HT1080 (cell line): ENCODE results near the gene SLC7A14. TPM values are rescaled to one million over a fixed set of nuclear protein-coding genes. Genes with fewer than 3 reads are reported as not detected.
A peak's percentile ranks its signal among the peaks of the same experiment; 100 is the strongest.

Experiments
- DNase-seq: peaks from one replicate; pipeline ENCODE4 v3.0.0-alpha.2; 2015; ENCODE audit warnings: low read depth
- polyA plus RNA-seq, 2 experiments: library from polyadenylated mRNA; depleted of rRNA; stranded (reverse); fragments of >200 nt; gene quantifications; 2 replicates each; pipeline ENCODE4 v1.2.3, GENCODE V29; 2015
- total RNA-seq: library from RNA; depleted of rRNA; stranded (reverse); fragments of >200 nt; shearing (Covaris generic); gene quantifications from 2 replicates; pipeline ENCODE4 v1.2.3, GENCODE V29; 2014; rRNA removed

SLC7A14 gene
- total RNA-seq: not detected in 2 replicates
- not detected in 2 replicates for polyA plus RNA-seq (2015; cell fraction: cytosol; rRNA removed)
- not detected in 2 replicates for polyA plus RNA-seq (2015; cell fraction: nucleus; rRNA removed)

DNA sequence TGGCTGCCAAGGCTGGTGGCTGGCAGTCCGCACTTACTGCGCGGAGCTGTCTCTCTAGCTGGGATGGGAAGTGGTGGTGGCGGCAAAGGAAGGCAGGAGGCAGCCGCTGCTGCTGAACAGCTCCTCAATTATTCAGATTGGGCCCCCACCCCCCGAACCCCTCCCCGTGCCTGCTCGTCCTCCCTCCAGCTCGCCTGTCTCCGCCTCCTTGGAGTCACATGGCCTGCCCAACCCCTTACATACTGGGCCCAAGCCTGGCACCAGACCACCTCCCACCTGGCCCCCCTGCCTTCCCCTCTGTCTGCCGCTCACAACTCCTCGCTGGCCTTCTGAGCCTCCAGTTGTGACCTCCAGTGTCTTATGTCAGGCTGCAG is at the start of gene SLC7A14:
Gene SLC7A14, minus strand, starts transcription at position 139 of the 374 bp plus-strand sequence. CDS start 59,139 bp downstream, outside the sequence.
- DNase-seq: no peak

DNA sequence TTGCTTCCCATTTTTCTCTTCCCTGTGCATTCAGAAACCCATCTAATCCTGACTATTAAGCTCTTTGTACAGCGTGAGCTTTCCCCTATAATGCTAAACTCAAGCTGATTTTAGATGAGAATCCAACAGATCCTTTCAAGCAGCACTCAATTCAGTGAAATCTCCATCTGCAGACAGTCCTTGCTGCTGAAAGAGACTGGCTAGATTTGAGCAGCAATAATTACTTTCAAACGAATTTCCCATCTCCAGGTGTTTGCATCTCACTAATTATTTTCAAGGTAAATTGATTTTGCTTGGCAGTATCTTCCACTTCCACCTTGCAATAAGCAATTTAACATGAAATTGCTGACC is 49.5 kb upstream of the SLC7A14 start:
- no peak for DNase-seq

DNA sequence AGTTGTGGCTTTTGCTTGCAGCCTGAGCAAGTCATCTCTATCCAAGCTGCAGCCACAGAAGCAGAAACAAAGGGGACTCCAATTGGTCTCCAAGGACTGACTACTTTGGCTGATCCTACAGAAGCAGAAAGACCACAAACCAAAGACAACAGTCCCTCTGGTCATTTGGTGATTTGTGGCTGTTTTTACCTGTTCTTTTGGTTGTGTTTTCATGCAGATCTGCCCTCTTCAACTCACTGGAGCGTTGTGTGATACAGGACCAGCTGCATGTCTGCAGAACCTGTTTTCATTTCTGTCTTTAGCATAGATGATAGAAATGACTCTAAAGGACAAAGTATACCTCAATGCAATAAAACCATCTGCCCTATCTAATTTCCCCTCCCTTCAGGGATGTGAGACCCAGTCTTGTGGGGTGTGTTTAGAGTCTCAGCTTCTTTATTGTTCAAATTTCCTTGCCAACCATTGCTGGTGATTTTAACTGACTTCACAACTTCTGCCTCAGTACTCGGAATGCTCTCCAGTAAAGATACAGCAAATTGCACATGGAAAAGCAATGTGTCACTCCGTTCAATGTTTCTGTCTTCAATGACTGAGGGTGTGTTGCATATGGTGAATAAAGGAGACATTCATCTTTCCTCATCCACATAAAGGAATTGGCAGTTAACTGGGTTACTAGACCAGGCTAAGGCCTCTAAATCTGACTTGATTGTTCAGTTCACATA is 48.9 kb upstream of the SLC7A14 start:
- no peak for DNase-seq

DNA sequence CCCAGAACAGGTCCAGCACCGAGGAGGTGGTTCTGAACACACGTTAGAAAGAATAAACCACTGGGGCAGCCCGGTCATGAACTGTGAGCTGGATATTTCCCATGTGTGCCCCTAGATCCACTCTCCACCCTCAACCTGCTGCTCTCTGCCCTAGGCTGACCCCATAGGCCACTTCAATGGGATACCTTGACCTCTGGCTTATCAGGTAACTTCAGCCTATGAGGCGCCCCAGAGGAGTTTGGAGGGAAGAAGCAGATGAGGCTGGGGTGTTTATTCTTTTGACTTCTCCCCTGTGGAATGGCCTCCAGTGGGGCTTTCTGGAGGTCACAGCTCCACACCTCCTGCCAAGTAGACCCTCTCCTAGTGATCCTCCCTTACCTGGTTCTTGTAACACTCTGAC is 47.7 kb upstream of the SLC7A14 start:
- DNase-seq: no peak

DNA sequence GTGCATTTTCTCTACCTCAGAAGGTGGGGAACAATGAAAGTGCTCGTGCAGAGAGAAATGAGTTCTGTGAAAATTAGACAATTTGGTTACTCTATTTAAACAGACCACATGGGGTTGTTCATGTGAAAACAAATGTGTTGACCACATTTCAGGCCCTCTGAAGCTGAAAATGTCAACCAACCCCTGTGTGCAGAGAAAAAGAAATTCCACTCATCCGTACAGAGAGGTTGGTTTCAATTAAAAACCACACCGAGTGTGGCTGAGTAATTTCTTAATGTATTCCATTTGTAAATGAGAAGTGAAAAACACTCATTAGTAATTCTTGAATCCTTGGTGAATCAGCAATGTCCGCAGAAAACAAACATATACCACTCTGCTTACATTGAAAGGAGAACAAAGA is 46.9 kb upstream of the SLC7A14 start:
- DNase-seq: no peak

DNA sequence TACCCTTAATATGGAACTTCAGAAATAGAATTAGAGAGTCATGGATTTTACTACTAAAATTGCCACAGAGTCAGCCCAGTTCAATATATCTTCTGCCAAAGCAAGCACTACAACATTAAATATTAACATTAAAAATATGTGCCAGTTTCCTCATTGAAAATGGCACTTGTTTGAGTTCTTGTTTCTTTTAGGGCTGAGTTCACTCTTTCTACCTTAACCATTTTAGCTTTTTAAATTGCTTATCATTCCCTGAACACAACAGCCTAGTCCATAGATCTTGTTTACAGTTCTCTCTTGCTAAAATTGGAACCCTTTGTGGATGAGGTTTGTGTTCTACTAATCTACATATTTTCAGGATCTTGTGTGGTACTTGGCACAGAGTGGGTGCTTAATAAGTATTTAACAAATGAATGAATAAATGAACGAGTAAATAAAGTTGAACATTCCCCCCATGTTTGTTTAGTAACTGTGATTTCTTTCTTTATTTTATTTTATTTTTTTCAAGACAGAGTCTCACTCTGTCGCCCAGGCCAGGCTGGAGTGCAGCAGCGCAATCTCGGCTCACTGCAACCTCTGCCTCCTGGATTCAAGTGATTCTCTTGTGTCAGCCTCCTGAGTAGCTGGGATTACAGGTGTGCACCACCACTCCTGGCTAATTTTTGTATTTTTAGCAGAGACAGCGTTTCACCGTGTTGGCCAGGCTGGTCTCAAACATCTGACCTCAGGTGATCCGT is 46.0 kb upstream of the SLC7A14 start:
- DNase-seq: no peak

DNA sequence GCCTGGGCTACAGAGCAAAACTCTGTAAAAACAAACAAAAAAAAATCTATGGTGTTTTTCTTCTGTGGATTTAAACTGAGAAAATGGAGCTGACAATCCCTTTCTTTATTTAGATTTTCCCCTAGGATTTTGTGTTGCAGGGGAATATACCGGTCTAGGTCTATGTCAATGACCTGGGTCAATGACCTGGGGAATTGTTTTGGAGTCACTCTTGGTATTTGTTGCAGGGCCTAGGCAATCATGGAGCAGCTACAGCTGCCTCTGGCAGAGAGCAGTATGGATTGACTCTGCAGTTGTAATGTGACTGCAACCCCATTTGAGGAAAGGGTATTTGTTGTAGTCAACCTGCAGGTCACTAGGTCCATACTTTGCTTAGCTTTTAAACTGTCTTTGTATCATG is 37.6 kb upstream of the SLC7A14 start:
- no peak for DNase-seq

DNA sequence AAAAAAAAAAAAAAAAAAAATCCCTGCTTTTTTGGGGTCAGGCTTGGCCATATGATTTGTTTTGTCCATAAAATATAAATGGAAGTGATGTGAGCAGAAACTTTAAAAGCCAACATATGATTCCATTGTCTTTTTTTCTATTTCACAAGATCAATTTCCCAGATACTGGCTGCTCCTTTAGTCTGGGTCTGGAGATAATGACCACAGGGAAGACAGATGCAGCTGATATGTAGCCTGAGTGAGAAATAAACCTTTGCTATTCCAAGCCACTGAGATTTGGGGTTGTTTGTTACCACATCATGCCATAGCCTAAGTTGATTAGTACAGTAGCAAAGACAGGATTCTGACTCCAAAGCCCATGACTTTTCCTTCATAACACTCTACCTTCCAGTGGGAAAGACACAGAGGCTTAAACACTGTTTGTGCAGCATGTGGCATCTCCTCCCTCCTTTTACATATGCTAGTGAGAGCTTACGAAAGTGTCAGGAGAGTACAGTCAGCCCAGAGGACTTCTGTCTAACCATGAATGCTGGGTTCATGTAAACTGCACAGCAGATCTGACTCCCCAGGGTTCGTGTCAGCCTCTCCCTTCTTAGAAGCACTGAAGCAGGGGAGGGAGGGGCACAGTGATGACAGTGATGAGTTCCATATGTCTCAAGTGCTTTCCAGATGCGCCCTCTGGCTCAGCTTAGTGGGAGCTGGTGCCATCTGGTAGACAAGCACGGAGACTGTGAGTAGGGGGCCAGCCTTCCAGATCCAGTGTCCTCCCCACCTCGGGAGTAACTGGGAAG is 36.7 kb upstream of the SLC7A14 start:
- DNase-seq: no peak

DNA sequence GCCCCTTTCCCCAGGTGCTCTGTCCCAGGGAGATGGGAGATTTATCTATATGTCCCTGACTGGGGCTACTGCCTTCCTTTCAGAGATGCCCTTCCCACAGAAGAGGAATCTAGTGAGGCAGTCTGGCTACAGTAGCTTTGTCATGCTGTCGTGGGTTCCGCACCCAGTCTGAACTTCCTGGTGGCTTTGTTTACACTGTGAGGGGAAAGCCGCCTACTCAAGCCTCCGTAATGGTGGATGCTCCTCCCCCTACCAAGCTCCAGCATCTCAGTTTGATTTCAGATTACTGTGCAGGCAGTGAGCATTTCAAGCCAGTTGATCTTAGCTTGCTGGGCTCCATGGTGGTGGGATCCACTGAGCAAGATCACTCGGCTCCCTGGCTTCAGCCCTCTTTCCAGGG is 35.4 kb upstream of the SLC7A14 start:
- DNase-seq: no peak

DNA sequence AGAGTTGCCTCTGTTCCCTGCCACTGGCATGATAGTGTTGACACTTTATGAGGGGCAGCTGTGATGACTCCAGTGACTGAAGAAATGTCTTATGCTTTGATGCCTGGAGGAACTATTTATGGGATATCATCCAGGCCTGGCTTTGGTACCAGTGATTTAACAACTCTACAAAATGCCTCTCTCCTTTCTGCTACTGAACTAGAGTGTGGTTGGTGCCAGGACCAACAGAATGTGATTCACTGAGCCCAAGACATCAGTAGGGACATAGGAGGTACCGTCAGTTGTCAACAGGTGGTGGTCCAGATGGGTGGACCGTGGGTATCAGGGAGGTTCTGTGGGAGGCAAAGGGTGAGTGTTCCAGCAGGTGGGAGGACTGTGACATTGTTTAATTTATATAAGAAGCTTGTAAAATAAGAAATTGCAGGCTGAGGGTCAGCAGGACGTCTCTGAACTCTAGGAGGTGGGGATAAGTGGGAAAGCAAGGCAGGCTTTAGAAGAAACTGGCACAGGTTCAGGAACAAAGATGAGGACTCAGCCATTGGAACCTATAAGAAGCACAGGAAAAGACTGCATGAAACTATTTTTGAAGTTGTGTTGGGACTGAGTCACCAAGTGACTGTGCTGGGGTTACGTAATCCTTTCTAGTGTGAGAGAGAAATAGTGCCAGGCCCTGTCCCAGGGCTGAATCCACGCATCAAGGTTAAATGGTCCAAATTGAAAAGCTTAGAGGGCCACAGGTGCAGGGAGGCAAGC is 28.5 kb upstream of the SLC7A14 start:
- DNase-seq: peak; percentile 96

DNA sequence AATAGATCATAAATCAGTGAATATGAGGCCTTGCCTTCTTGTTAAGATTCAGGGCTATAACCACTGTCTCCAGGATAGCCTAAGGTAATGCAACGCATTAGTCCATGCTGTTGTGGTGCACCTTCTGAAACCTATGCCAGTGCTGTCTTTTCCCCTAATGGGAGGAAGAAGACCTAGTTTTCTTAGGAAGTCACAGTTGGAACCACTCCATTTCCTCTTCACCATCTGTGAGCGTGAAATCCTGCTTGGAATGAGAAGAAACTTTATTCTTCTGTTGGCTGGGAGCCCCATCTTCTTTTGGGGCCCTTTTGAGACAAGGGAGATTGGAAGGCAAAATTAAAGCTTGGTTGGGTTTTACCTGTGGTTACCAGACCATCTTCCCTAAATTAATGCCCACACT is 25.9 kb upstream of the SLC7A14 start:
- no peak for DNase-seq

DNA sequence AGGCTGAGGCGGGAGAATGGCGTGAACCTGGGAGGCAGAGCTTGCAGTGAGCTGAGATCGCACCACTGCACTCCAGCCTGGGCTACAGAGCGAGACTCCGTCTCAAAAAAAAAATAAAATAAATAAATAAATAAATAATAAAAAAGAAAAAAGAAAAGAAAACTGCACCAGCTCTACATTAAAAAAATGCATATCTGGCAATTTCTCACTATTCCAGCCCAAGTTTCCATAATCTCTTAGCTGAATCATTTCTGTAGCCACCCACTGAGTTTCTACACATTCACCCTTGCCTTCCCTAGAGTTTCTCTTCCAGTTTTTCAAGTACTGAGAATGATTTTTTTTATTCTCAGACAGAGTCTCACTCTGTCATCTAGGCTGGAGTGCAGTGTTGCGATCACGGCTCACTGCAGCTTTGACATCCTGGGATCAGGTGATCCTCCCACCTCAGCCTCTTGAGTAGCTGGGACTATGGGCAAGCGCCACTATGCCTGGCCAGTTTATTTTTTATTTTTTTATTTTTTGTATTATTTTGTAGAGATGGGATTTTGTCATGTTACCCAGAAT is 24.5 kb upstream of the SLC7A14 start:
- DNase-seq: no peak

DNA sequence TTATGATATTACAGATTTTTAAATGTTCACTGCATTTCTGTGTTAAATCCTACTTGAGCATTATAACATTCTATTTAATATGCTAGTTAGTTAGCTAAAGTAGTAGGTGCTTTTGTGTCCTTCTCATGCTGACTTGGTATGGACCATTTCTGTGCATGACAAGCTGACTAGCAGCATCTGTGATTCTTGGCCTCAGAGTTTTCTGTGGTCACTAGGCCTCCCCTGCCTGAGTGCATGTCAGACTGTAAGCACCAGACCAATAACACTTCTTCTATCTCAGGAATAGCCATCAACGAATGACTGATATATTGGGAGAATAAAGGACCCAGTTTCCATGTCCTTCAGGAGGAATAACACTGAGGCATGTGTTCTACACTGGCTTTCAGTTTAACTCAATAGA is 22.6 kb upstream of the SLC7A14 start:
- no peak for DNase-seq

DNA sequence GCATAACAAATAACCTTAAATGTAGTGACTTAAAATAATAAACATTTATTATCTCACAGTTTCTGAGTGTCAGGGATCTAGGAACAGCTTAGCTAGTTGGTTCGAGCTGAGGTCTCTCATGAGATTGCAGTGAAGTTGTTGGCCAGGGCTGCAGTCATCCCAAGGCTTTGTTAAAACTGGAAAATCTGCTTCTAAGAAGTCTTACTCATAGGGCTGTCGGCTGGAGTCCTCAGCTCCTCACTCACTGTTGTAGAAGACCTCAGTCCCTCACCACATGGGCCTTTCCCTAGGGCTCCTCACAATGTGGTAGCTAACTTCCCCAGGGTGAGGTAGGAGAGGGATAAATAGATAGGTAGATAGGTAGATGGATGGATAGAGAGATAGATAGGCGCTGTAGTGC is 20.8 kb upstream of the SLC7A14 start:
- DNase-seq: no peak

DNA sequence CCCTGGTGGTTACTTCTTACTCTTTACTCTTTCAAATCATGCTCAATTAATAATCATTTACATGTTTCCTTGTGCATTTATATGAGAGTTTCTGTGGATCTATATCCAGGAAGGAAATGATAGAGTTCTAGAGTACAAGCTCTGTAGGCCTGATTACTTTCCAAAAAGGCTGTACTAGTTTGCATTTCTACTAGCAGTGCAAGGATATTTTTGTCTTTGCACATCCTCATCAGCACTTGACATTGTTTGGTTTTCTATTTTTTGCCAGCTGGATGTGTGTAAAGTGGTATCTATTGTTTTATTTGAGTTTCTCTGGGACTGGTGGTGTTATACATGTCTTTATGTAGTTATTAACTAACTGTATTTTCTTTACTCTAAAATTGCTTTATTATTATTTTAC is 19.6 kb upstream of the SLC7A14 start:
- DNase-seq: no peak

DNA sequence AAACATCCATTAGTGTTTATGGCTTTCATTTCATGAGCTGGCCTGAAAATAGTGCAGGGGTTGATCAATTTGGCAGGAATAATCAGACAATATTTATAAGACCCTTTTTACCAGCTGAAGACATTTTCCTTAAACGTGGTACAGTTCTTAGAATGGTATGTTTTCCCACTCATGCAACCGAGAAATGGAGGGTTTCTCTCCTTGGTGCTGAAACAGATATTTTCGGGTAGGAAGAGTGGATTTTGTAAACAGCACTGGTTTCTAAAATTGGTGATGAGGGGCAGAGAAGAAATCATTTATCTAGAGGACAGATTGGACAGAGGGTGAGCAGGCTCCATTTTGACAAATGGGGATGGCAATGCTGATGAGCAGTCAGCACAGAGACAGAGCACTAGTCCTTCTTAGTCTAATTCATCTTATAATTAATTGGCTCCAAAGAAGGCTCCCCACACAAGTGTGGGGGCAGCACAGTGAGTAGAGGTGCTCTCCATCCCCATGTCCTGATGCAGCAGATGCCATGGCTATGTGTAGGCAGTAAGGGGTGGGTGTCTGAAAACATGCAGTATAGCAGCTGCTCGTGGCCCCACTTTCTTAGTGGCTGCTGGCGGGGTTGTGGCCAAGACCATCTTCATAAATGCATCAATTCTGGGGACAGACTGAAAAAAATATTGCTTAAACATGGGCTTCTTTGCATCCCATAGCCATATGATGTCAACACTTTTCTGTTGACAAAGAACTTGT is 18.1 kb upstream of the SLC7A14 start:
- DNase-seq: no peak

DNA sequence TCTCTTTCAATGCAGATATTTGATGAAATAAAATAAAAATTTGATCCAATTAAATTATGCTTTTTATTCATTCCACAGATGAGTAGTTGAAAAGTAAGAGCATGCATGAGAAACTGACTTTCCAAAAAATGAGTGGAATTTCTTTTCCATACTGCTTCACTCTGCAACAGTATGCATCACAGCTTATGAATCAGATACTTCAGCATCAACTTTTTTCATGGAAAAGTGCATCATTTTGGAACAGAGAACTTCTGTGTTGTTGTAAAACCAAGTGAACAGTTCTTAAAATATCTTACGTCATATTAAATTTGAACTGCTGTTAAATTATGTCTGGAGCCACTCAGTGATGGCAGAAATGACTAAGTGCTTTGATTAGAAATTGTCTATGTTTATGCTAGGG is 16.7 kb upstream of the SLC7A14 start:
- DNase-seq: no peak

DNA sequence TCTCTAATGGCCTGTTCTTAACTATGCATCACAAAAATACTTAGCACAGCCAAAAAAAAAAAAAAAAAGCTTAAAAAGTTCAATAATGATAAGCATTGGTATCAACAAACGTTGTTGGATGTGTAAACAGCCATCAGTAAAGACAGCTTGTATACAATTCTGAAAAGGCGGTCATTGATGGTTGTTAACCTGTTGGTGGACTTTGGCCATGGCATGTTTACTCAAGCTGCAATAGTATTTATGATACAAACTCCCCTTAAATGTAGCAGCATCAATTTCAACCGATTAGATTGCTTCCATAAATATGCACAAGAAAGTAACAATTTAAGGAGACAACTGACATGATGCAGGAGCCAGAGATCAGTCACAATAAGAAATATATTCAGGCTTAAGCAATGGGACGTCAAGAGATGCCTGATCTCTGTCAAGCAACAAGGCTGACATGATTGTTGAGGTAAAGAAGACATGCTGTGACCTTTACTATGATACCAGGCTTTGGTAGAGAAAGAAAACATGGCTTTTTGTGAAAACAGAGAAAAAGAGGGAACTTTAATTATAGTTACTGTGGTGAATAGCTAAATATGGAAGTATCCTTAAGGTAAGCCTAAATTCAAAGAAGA is 14.2 kb upstream of the SLC7A14 start:
- DNase-seq: no peak

DNA sequence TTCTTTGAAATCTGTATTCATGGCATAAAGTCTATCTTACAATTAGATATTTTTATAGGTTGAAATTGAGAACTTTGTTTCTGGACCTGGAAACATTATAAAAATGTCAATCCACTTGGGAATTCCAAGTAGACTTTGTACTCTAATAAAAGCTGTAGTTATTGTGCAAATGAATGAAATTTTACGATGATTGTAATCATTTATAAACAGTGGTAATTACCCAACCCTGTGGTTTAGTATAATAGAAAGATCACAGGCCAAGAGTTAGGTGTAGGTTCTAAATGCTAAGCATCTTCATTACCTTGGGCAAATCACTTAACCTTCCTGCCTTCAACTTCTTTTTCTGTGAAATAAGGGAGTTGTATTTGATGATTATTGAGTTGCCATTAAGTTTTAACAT is 13.2 kb upstream of the SLC7A14 start:
- no peak for DNase-seq

DNA sequence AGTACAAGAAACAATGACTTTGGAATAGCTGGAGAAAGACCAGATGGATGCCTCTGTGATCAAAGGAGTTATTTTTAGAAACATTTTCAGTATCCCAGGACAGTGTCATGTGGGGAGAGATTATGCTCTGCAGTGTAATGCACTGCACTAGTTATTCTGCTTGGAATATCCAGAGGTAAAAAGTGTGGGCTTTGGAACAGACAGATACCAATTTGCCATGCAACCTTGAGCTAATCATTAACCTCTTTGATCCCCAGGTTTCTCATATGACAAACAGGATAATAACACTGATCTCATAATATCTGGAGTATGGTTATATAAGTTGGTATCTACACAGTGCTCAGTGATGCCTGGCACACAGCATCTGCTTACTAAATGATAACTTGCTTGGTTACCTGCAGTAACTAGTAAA is 12.2 kb upstream of the SLC7A14 start:
- DNase-seq: no peak
